Pancreas (tissue), 10 donors: ENCODE results near the gene GPR157. TPM values are rescaled to one million over a fixed set of nuclear protein-coding genes. Genes with fewer than 3 reads are reported as not detected.

Source experiments
- ATAC-seq, 4 donors: fragments of 200-7000 bp; cut with Tn5 transposase; one replicate each; pipeline versions ENCODE4 v1.8.0 to v1.9.1; 2020; ENCODE audit warnings: mild to moderate bottlenecking in 4 of 4, moderate library complexity in 4 of 4
- DNase-seq, 6 donors: peaks; one replicate each; pipeline ENCODE4 v3.0.0-alpha.2; 2020
- FAIRE-seq: peaks from 2 replicates; lab custom pipeline; 2012; peaks lifted over from hg19 to GRCh38; lab: Jason Lieb, UNC
- H3K27ac ChIP-seq, 4 donors: fragments of 200-600 bp; sonication (generic); 1 replicate in 3 of 4; 2 replicates in 1 of 4; pipeline versions ENCODE4 v1.5.0 to v1.8.0; 2020
- H3K27me3 ChIP-seq, 4 donors: fragments of 200-600 bp; one replicate each; pipeline ENCODE4 v1.8.0; 2021
- H3K36me3 ChIP-seq, 3 donors: fragments of 200-600 bp; sonication (generic) in 1 of 3; one replicate each; pipeline versions ENCODE4 v1.5.0 to v1.8.0; 2020 to 2021
- H3K4me1 ChIP-seq, 3 donors: fragments of 200-600 bp; one replicate each; pipeline ENCODE4 v1.8.0; 2021
- H3K4me3 ChIP-seq, 4 donors: fragments of 200-600 bp; sonication (generic) in 2 of 4; one replicate each; pipeline versions ENCODE4 v1.5.0 to v1.8.0; 2020 to 2021
- H3K9me3 ChIP-seq, 4 donors: fragments of 200-600 bp; one replicate each; pipeline ENCODE4 v1.8.0; 2021
- WGBS, 2 donors: extraction: QIAGEN DNeasy Blood & Tissue Kit; methylation state at CpG; one replicate each; pipeline ENCODE4 v1.1.7; 2013; 5-methylcytosine and 5-hydroxymethylcytosine counted together
- intact Hi-C, 3 donors: fragments of 100-400 bp; cut with DNase I; formaldehyde crosslinking; loops; one replicate each; pipeline versions ENCODE4 v1.11.1 to v1.14.2; 2022
- polyA plus RNA-seq, 2 donors: library from polyadenylated mRNA; stranded (reverse); fragments of 200-250 nt; gene quantifications; one replicate each; pipeline ENCODE4 v1.2.3, GENCODE V29; 2013
- total RNA-seq, 6 donors: library from RNA; stranded (reverse); fragmentation: NEBNext Ultra II Directional in 4 of 6; extraction: Animal tissue kit (Norgen Biotek cat#: 25700) in 4 of 6; gene quantifications; one replicate each; pipeline versions ENCODE4 v1.2.1 to v1.2.4, GENCODE V29; 2021 to 2023
- TF ChIP-seq, protein P1 (sequence below), 4 donors: fragments of 200-600 bp; sonication (generic) in 3 of 4; IDR thresholded peaks; one replicate each; pipeline versions ENCODE4 v1.5.0 to v1.8.0; 2021; ENCODE audit warnings: antibody characterized with exemption in 4 of 4
- donor health status: healthy with polysubstance abuse.
- donor health status: DM: no; HTN: no; CAD: no; lungs with moderate emphysema.
- donor health status: DM: no; HTN: no; CAD: no.
- donor health status: control.
- donor health status: control.
- donor health status: Bipolar disorder and iron deficiency.
- donor health status: DM: yes; HTN: yes; CAD: no.
- donor health status: DM: no; HTN: no; CAD: no.
- donor health status: DM: no; HTN: no; CAD: no.
- donor health status: DM: yes; HTN: yes; CAD: no.

The GPR157 gene
- total and polyA plus RNA-seq, 8 donors: 2.1 to 6.2 (median 5.0) TPM

DNA sequence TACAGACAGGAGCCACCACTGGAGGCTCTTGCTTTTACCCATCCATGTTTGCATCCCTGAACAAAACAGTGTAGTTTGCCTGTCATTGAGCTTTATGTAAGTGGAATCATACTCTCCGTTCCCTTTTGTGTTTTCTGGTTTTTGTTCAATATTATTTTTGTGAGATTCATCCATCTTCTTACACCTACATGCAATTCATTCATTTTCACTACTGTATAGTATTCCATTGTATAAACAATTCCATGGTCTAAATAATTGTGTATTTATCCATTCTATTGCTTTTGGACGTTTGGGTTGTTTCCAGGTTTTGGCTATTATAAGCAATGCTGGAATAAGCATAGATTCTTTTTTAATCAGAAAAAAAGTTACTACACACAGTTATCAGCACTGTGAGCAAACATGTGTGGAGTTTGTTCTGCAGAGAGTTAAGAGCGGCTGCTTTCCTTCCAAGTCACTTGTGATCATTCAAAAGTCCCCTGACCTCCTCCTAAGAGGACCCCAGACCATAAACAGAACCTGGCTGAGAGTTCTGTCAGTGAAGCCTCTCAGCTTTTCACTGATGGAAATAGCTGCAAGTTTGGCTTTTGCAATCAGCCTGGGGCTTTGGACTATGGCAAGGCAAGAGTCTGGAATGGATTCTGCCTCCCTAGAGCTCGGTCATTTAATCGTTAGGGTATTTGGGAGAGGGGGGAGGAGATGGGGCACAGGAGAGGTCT, 5.1 kb upstream of the GPR157 start:
- Histone ChIP-seq H3K27me3 (no peaks in the 10 kb centered on the region), H3K4me1 (no peaks in the 10 kb centered on the region), H3K9me3 (no peaks in the 10 kb centered on the region), H3K4me3 (no peak overlapping the region), H3K27ac (no peak overlapping the region), H3K36me3 (no peaks in the 10 kb centered on the region)
- intact Hi-C loops: no loop called here
- TF ChIP-seq, protein P1, sequence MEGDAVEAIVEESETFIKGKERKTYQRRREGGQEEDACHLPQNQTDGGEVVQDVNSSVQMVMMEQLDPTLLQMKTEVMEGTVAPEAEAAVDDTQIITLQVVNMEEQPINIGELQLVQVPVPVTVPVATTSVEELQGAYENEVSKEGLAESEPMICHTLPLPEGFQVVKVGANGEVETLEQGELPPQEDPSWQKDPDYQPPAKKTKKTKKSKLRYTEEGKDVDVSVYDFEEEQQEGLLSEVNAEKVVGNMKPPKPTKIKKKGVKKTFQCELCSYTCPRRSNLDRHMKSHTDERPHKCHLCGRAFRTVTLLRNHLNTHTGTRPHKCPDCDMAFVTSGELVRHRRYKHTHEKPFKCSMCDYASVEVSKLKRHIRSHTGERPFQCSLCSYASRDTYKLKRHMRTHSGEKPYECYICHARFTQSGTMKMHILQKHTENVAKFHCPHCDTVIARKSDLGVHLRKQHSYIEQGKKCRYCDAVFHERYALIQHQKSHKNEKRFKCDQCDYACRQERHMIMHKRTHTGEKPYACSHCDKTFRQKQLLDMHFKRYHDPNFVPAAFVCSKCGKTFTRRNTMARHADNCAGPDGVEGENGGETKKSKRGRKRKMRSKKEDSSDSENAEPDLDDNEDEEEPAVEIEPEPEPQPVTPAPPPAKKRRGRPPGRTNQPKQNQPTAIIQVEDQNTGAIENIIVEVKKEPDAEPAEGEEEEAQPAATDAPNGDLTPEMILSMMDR (IDR thresholded peaks at IDR 0.05): no peak
- FAIRE-seq (no peak), ATAC-seq (no peak), DNase-seq (no peak)
- WGBS, 2 donors: 22 to 25% methylated on average over 5 of the region's 5 CpGs

- Histone ChIP-seq H3K4me3 (peak overlapping the region in 3 of 4 donors; percentile 18 to 77 (median 66)), H3K27me3 (no peaks in the 10 kb centered on the region), H3K9me3 (no peaks in the 10 kb centered on the region), H3K36me3 (no peaks in the 10 kb centered on the region), H3K4me1 (peaks cover 0 to 18% (median 14%) of the 10 kb centered on the region in 3 donors), H3K27ac (peak overlapping the region; percentile 28 to 81 (median 72))
- intact Hi-C loops: no loop called here
- FAIRE-seq (no peak), DNase-seq (peak; percentile 90 to 98 (median 95)), ATAC-seq (peak; percentile 80 to 89 (median 82))
- WGBS, 2 donors: 3 to 4% methylated on average over 27 to 46 of the region's 46 CpGs
- TF ChIP-seq, protein P1 (IDR thresholded peaks at IDR 0.05): no peak
These were observed 552 bp upstream of the GPR157 start for GRCh38 chr1:9129266-9130041.

DNA sequence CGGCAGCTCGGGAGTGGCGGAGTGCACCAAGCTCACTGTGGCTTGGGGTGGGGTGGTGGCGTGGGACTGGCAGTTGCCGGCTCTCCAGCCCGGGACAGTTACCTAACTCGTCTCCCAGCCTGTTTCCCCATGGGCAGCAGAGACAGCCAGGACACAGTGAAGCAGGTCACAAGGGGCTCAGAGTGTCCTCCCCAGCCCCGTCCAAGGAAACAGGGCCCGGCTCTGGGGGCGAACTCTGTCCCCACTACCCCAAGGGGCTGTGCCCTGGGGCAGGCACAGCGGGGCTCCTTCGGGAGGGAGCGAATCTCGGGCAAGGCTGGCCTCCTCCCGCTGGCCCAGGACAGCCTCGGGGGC, 759 bp downstream of the GPR157 start:
- no peaks in the 10 kb centered on the region for H3K36me3 ChIP-seq
- peak in 5 of 6 donors; percentile 25 to 84 (median 40) for DNase-seq
- ATAC-seq: peak; percentile 8 to 36 (median 26)

DNA sequence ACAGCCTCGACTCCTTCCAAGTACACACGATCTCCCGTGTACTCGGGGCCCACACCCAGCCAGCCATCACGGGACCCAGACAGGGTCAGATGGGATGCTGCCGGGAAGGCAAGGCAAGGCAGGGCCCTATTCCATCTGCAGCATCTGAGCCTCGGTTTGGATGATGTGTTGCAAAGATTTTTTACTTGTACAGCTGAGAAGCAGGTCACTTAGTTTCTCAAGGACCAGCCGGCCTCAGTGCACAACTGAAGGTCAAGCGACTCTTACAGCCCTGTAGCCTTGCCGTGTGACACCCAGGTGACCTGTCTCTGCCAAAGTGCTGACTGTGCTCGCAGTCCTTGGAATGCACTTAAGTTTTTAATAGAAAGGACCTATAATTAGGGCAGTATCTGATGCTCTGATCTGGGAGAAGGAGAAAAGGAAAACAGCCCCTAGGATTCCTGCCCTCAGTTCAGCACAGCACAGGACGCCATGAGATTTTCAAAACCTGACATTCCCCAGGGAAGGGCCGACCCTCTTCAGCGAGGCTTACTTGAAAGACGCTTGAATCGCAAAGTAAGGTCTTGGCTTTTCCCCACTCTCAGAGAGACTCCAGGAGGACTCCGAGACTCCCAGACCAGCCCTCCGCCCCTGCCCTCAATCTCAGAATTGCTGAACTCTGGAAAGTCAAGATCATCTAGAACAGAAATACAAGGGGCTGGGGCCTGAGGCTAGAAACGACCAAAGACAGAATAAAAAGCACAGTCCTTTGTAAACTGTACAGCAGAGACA, 1.3 kb downstream of the GPR157 start:
- Histone ChIP-seq H3K36me3 (no peaks in the 10 kb centered on the region), H3K4me1 (peaks cover 0 to 18% (median 14%) of the 10 kb centered on the region in 3 donors), H3K27me3 (no peaks in the 10 kb centered on the region), H3K9me3 (no peaks in the 10 kb centered on the region), H3K4me3 (peak overlapping the region in 3 of 4 donors; percentile 32 to 77 (median 66)), H3K27ac (peak overlapping the region in 2 of 4 donors; percentile 67 to 76)
- intact Hi-C loops: no loop called here
- ATAC-seq (peak in 1 of 4 donors; percentile 6), FAIRE-seq (no peak), DNase-seq (peak in 1 of 6 donors; percentile 28)
- 37 to 39% methylated on average over 19 of the region's 19 CpGs for WGBS, 2 donors
- TF ChIP-seq, protein P1 (IDR thresholded peaks at IDR 0.05): no peak

More for the DNA sequence above, 759 bp downstream of the GPR157 start:
- peak overlapping the region; percentile 45 to 76 (median 70) for H3K27ac ChIP-seq
- TF ChIP-seq, protein P1 (IDR thresholded peaks at IDR 0.05): no peak
- no peak for FAIRE-seq
- no peaks in the 10 kb centered on the region for H3K27me3 ChIP-seq
- 9 to 10% methylated on average over 16 of the region's 16 CpGs for WGBS, 2 donors
- H3K4me1 ChIP-seq: peaks cover 0 to 18% (median 14%) of the 10 kb centered on the region in 3 donors
- intact Hi-C loops: no loop called here
- peak overlapping the region; percentile 32 to 77 (median 55) for H3K4me3 ChIP-seq
- no peaks in the 10 kb centered on the region for H3K9me3 ChIP-seq
